Central memory CD4-positive, alpha-beta T cell (primary cell): ENCODE results near the gene MRPL10.

Source experiments
- DNase-seq: peaks from one replicate; pipeline ENCODE4 v3.0.0; 2022

Gene MRPL10

DNA sequence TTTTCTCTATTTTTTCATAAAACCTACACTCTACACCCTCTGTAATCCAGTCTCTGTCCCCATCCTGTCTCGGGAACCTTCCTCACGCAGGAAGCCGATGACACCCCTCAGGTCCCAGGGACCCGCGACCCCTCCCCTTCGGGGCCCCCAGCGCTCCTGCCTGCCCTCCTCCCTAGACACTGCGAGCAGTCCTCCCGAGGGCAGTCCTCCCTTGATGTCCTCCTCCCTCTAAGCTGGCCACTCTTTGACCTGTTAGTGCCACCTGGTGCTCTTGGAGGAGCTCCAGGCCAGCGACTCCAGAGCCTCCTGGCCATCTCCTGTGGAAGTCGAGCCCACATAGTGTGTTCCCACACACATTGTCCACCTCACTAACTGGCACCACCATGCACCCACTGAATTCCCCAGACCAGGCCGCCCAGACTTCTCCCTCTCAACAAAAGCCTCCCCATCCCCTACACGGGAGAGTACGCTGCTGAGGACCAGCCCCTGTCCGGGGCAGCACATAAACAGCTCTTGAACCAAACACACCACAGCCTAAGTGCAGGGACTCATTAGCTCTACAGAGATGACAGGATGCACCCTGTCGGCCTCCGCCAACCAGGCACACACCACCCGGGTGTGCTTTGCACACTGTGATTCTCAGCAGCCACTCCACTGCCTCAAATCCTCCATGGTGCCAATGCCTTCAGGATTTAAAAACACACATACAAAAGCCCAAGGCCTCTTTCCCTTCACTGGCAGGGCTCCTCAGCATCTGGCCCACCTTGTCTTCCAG is 19.0 kb downstream of the MRPL10 start:
- DNase-seq = no peak

DNA sequence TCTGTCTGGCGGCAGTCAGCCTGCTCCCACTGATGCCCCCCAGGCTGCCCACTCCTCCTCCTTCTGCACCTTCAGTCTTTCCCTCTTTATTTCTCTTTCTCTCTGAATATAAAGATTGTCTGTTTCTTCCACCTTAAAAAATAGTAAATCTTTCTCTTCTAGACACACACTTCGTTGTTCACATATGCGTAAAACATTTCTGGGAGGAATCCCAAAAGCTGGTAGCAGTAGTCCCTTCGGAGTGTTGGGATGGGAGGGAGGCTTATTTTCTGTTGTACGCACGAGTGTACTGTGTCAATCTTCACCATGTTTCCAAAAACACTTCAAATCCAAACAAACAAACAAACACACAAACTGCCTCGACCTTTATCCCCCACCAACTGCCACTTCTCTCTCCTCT is 19.6 kb downstream of the MRPL10 start:
- no peak for DNase-seq

DNA sequence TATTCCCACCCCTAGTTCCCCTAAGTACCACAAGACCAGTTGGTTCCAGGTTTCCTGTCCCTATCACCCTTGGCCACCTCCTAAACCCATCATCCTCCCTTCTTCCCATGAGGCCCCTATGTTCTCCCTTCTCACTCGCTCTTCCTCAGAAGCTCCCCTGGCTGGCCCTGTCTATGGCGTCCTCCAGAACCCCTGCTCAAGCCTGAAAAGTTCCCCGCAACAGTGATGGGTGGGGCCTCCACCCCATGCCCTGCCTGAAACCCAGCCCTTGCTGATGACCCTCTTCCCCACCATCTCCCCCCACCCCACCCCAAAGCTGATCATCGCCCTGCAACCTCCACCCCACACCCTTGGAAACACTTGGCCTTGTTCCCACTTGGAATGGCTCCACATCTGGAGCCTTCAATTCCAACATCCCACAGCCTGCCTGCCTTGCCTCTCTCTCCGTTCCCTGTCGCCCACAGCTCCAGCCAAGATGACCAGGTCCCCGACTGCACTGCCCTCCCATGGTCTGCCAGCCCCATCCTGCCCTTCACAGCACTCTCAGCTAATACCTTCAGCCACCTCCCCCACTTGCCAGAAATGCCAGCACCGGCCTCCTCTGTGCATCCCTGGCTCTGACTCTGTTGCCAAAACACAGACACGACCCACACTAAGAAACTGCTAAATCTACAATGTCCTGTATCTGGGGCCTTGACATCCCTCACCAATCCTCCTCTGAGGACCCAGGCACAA is 20.3 kb downstream of the MRPL10 start:
- no peak for DNase-seq

DNA sequence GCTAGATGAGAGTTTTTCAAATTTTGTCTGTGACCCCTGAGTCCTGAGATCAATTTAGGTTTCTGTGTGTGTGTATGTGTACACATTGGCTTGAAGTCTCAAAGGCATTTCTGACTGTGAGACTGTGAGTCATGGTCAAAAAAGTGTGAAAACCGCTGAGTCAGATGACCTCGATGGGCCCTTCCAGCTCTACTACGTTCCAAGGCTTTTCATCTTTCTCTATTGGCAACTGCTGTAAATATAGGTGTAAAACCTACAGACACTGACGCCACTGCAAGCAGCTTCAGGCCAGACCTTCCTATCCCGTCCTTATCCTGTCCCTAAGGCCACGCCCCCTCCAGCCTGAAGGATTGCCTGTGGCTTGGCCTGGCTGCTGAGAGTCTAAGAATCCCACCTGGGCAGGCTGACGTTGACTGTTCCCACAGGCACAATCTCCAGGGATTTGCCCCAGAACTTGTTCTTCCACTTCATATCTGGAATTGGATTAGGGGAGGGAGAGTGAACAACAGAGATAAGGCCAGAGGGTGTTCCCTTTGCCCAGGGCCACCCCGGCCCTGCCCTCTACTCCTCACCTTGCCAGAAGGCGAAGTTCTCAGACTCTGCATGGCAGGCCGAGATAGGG is 21.0 kb downstream of the MRPL10 start:
- DNase-seq = no peak

DNA sequence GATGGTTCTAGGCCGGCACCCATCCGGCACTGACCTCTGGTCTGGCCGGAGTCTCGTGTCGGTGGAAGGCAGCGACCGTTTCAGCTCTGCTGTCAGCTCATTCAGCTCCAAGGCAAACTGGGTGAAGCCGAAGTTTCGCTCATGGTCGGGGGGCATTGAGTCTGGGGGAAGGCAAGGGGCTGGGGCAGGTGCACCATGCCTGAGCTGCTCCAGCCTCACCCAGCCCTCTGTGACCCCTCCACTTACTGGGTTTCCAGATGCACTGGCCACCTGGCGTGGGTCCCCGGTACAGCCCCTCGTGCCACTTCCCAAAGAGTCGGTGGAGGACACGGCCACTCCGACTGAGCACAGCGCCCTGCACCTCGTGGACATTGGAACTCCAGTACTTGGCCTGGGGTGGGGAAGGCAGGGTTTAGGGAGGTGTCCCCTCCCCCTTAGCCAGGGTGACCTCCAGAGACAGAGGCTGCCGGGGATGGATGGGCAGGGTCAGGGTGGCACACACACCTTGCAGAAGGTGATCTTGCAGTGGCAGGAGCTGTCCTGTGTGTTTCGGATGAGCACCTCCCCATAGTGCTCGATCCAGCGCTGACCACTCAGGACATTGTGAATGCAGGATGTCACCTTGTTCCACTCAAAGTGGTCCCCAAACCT is 22.4 kb downstream of the MRPL10 start:
- DNase-seq = no peak

DNA sequence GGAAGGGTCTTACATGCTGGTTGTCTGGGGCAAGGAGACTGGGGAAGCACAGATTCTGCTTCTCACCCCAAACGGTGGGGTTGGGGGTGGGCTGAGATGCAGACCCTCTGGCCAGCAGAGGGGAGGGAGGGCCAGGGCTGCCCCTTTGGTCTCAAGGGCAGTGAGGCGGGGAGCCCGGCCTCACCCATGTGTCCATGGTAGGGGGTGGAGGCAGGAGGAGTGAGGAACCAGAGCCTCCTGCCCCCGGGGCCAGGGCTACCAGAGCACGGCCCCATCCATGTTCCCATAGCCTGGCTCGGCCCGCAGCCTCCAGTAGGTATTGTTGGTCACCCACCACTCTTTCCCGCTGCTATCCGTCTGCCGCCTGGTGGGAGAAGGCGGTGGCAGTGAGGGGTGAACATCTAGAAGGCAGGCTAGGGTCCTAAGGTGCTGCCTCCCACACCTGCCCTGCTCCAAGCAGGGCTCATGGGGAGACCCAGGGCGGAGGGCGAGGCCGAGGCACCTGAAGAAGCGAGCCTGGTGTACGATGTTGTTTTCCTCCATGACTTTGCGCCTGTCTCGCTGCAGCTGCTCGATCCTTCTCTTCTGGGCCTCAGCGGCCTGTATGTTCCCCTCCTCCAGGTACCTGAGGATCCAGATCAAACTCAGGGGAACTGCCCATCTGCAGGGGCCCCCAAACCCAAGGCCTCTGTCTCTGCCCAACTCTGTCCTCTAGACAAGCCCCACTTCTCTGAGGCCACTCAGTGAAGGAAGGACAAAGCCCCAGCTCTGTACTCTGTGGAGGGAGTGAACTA is 23.1 kb downstream of the MRPL10 start:
- no peak for DNase-seq

DNA sequence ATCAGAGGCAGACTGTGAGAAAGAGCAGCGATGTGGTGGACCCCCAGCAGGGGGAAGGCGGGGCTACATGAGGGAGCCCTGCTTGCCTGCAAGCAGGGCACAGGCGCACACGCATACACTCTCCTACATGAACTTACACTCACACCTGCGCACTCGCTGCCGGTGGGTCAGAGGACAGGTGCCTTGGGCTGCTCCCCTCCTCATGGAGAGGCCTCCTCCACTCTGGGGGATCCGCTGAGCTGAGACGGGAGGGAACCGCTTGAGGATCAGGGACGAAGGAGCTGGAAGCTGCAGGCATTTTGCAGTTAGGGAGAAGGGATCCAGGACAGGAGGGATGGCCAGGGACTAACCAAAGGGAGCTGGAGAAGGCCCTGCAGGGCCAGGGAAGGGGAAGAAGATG is 23.9 kb downstream of the MRPL10 start:
- DNase-seq = no peak

DNA sequence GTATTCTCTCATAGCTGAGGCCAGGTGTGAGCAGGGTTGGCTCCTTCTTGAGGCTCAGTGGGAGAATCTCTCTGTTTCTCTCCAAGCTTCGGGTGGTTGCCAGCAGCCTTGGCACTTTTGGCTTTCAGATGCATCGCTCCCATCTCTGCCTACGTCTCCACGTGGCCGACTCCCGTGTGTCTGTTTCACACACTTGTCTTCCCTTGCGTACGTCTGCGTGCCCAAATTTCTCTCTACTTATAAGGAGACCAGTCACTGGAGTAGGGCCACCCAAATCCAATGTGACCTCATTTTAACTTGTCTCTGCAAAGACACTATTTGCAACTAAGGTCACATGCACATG is 24.5 kb downstream of the MRPL10 start:
- DNase-seq = no peak

DNA sequence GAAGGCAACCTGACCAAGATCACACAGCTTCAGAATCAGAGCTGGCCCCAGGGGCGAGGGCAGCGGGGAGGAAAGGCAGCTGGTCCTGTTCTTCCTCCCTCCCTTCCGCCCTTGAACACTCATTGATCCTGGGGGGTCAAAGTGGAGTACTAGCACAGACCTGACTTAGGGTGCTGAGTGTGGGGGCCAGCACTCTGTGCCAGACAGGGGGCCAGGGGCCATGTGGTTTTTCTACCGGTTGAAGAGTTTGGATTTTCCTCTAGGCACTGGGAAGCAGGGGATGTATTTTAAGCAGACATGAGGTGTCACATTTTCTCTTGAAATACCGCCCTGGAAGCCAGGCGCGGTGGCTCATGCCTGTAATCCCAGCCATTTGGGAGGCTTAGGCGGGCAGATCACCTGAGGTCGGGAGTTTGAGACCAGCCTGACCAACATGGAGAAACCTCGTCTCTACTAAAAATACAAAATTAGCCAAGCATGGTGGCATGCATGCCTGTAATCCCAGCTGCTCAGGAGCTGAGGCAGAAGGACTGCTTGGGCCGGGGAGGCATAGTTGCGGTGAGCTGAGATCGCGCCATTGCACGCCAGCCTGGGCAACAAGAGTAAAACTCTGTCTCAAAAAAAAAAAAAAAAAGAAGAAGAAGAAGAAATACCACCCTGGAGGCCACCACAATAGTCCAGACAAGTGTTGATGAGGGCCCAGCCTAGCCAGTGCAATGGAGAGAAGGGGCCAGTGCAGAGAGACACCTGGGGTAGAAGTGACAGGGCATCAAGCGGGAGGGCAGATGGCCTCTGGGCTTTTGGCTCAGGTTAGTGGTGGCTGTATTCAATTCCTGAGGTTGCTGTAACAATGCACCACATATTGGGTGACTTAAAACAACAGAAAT is 25.1 kb downstream of the MRPL10 start:
- DNase-seq = no peak

DNA sequence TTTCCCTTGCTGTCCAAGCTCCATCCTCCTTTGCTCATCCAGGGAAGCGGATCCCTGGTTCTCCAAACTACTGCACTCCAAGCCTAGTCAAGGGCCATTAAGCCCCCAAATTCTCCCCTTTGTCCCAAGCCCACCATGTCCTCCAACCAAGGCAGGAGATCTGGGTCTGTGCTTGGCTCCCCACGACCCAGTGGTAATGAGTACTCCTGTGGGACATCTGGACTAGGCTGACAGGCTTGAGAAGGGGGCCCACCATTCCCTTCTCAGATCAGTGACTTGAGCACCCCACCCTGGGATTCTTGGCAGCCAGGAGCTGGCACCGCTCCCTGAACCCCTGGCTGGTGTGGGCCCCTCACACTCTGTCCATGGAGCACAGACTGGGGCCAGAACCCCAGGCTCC is 26.9 kb downstream of the MRPL10 start:
- no peak for DNase-seq

DNA sequence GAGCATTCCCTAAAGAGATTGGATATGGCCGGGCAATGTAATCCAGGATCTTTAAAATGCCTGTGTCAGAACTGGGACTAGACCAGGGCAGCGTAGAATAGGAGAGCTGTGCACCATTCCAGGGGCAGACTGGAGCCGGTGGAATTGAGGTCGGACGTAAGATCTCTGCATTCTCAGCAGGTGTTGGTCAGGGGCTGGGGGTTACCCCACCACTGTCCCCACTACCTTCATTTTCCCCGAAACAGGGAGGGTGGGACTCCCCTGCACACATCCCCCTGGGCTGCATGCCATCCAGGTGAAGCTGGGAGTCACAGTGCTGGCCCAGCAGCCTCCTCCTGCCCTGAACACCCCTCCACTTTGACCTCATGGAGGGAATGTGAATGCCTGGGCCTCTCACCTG is 27.6 kb downstream of the MRPL10 start:
- no peak for DNase-seq

DNA sequence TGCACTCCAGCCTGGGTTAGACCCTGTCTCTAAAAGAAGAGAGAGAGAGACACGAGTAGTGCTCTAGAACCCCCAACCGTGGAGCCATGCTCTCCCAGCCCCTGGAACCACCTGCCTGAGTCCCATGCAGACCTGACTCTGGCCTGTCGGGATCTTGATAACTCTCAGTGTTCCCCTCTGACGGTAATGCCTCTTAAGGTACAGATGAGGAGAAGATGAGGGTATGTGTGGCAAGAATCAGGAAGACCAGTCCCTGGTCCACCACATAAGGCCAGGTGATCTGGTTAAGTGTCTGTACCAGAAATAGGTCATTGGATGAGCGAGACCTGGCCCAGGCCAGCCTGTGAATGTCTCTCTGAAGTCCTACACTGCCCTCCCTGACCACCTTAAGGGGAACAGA is 28.1 kb downstream of the MRPL10 start:
- no peak for DNase-seq

DNA sequence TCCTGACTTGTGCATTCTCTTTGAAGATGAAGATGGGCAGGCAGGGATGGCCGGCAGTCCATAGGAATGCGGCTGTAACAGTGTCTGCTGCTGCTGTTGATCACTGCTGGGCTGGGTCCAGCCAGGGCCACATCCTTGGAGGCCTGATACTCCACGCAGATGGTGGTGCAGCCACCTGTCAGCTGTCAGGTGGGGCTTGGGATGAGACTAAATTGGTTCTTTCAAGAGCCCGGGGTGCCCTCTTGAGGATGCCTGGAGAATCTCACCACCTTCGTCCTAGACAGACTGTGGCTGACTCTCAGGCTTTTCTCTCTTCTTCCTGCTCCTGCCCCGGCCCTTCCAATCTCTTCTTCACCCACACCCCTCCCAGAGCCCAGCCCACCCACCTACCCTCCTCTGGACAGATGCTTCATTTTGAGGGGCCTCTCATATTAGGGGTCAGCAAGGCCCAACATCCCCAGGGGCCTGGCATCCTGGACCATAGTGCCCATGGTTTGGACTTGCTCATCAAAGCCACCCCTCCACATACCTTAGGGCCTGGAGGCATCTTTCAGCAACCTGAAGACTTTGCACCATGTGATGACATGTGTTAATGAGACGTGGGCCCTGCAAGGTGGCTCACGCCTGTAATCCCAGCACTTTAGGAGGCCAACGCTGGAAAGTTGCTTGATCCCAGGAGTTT is 28.9 kb downstream of the MRPL10 start:
- peak; percentile 50 for DNase-seq

DNA sequence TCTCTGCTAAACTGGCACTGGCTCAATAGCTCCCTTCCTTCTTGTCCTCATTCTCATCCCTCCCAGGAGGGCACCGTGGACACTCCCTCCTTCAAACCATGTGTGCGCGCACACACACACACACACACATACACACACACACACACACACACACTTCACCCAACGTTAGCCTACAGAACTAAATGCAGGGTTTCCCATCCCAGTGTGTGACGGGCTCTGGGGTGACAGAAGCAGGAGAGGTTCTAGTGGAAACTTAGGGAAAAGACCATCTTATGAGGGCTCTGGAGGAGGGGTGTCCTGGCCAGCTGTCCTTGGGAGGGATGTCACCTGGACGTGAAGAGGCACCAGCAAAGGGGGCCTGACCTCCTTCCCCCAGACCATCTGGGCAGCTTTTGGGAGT is 29.4 kb downstream of the MRPL10 start:
- DNase-seq = no peak

DNA sequence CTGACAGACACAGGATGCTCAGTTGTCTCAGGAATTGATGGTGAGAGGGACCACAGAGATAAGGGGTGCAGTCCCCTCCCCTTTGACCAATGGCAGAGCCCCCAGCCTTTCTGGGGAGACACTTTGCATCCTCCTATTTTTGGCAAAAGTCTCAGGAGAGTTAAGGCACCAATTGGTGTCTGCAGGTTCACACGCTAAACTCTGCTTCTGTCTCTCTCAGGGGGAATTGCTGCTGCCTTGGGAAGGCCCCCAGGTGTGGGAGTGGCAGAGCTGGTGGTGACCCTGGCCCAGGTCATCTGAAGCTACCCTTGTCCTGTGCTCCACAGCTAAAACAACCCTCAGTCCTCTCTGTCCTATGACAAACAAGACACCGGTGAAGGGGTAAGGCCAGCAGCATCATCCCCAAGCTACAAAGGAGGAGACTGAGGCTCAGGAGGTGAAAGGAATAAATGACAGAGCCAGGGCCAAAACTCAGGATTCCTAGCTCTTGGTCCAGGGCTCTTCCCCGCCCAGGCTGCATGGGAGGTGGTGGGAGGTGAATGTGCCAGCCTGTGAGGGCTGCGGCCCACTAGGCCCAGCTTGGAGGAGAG is 30.1 kb downstream of the MRPL10 start:
- no peak for DNase-seq

DNA sequence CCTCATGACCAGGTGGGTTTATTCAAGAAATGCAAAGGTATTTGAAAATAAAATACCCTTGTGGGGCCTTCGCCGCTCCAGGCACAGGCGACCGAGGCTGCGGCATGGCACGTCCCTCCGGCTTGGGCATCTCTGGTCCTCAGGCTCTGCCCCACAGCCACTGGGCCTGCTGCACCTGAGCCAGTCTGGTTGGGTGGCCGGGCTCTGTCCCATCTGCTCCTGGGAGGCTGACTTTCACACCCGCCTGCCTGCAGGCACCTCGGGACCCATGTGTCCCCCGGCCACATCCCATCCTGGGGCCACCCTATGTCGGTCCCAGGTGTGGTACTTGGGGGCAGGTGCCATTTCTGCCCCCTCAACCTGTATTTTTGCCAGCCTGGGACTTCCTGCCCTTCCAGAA is 30.7 kb downstream of the MRPL10 start:
- DNase-seq = no peak

DNA sequence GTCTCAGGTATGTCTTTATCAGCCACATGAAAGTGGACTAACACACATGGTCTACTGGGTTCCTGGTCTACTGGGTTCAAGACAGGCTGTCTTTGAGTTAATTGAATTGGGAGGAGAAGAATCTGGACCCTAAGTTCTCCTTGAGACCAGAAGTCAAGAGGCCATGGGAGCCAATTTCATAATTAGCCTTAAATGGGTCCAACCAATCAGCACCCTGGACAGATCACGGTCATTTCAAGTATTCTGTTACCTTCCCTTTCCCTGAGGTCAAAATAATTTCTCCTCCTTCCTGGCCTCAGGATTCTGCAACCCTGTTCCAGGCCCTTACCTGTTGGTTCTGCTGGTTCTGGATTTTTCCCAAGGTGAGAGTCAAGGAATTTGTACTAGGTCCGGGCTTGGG is 33.5 kb downstream of the MRPL10 start:
- DNase-seq = no peak

DNA sequence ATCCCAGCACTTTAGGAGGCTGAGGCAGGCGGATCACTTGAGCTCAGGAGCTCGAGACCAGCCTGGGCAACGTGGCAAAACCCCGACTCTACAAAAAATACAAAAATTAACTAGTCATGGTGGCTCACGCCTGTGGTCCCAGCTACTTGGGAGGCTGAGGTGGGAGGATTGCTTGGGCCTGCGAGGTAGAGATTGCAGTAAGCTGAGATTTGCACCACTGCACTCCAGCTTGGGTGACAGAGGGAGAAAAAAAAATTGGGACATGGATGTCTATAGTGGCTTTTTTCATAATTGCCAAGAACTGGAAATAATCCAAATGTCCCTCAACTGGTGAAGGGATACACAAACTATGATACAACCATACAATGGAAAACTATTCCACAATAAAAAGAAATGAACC is 38.4 kb downstream of the MRPL10 start:
- DNase-seq = no peak

DNA sequence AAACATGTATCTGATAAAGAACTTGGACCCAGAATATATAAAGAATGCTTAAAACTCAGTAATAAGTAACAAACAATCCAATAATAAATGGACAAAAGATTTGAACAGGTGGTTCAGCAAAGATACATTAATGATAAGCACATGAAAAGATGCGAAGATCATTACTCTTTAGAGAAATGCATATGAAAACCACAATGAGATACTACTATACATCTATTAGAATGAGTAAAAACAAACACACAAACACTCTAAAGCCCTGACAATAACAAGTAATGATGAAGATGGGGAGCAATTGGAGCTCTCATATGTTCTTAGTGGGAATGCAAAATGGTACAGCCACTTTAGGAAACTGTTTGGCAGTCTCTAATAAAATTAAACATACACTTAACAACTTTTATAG is 38.9 kb downstream of the MRPL10 start:
- no peak for DNase-seq

DNA sequence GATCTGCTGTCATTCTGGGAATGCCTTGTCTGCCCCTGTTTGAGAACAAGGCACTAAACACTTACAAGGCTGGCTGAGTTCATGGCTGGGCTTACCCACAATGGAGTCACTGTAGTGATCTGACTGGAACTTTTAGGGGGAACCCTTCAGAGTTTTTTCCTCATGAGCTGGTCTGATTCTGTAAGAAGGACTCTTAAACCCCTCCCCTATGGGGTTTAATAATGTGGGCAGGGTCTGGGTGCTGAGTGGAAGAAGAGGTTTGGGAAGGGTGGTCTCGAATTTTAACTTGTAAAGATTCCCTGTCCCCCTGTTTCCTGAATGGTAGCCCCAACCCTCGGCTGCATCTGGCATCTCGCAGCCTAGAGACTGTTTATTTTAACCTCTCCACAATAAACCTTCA is 40.3 kb downstream of the MRPL10 start:
- no peak for DNase-seq
